HG03469 (cell line): ENCODE measurements around the gene NRP1.

ENCODE experiments used
- ATAC-seq: cut with Tn5 transposase; IDR thresholded peaks from one replicate; pipeline ENCODE4 v1.9.1; 2021; ENCODE audit warnings: mild to moderate bottlenecking, moderate library complexity, moderate number of reproducible peaks; ENCODE audit not compliant: unreplicated experiment

Gene NRP1

GRCh38 chr10:33350041-33350440 lies 15.6 kb upstream of the NRP1 start:
- ATAC-seq: no peak

- no peak for ATAC-seq
Measured at GRCh38 chr10:33349268-33349667, 14.8 kb upstream of the NRP1 start.

- no peak for ATAC-seq
Measured at GRCh38 chr10:33347211-33347610, 12.7 kb upstream of the NRP1 start.

DNA sequence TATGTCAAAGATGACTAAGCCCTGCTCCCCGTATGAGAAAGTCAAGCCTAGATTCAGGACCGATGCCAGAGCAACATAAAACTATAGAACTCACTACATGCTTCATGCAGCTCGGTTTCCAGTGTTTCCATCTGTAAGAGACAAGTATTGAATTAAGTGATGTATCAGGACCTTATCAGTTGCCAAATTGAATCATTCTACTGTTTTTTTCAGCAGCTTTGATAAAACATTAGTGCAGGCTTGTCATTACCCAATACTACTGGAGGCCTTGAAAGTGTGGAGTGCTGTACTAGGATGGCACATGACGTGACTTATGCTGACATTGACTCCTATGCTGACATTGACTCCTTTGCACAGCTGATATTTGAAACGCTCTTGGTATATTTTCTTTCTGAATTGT lies 10.8 kb upstream of the NRP1 start:
- ATAC-seq: no peak

DNA sequence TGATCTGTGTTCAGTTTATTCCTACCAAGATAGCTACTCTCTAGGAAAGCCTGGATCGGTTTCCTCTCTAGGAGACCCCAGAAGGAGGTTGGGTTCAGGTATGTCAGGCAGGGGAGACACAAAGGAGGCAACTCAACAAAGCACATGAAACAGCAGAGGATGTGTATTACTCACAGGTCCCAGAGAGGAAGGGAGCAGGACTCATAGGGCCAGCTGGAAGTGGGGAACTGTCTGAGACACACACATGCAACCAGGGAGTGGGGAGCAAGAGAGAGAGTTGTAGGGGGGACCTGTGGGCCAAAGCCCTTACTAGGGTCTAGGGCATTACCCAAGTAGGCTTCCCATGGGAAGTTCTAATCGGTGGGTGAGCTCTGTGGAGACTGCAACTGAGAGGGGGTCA lies 10.2 kb upstream of the NRP1 start:
- ATAC-seq: no peak

DNA sequence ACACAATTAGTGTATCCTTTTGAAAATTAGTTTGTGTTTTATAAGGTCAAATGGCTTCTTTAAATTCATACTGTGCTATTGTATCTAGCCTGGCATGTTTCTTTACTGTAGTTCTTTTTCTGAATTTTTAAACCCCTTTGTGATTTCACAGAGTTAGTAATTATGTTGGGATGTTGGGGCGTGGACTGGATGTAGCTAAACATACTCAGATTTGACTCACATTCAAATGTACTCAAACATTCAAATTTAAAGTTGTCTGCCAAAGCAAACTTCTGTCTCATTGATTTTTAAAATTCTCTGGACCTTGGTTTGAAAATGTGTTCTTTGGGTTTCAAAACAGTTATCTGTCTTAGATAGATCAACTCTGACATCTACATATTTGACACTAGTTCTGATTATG lies 7.2 kb upstream of the NRP1 start:
- no peak for ATAC-seq

DNA sequence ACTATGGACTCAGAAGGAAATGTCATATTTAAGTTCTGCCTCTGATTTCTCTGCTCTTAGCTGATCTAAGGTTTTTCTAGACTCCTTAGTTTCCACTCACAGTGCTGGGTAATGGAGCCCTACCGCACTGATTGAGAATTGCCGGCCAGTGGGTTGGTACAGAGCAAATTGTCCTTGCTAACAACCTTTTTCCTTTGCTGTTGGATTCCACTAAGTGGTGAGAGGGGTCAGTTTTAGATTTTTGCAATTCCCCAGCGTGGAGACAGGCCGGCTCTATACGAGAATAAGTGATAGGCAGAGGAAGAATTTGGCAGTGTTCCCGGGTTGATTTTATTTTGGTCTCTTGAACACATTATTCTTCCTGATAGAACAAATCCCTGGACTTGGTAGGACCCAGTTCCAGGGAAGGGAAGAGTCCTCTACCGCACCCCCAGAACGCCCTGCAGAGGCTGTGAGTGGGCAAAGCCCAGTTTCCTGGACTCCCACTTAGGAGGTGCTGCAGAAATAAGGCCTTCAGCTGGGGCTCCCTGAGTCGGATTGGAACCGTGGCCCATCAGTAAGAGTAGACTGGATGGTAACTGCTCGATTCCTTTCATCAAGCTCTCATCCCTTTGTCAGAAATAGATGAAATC lies 3.0 kb upstream of the NRP1 start:
- ATAC-seq: no peak

GRCh38 chr10:33336582-33337325 lies 2.3 kb upstream of the NRP1 start:
- ATAC-seq: no peak

GRCh38 chr10:33335801-33336581 lies 1.5 kb upstream of the NRP1 start:
- no peak for ATAC-seq

DNA sequence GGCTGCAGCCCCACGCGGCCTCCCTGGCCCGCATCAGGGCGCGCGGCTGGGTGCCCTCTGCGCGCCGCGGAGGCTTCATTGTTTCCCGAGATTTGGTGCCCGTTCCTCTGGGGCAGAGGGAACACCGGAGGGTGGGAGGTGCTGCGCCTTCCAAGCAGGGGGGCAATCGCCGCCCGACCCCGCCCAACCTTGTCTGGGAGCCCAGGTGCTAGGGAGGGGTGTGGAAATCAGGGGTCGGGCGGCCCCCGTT lies 1.0 kb upstream of the NRP1 start:
- no peak for ATAC-seq

- ATAC-seq: no peak
Measured at GRCh38 chr10:33334805-33335550, 511 bp upstream of the NRP1 start.

- ATAC-seq: no peak
Measured at GRCh38 chr10:33333260-33334101, 986 bp downstream of the NRP1 start.

- no peak for ATAC-seq
Measured at GRCh38 chr10:33332183-33333065, 2.0 kb downstream of the NRP1 start.

- ATAC-seq: no peak
Measured at GRCh38 chr10:33331379-33331694, 3.1 kb downstream of the NRP1 start.

DNA sequence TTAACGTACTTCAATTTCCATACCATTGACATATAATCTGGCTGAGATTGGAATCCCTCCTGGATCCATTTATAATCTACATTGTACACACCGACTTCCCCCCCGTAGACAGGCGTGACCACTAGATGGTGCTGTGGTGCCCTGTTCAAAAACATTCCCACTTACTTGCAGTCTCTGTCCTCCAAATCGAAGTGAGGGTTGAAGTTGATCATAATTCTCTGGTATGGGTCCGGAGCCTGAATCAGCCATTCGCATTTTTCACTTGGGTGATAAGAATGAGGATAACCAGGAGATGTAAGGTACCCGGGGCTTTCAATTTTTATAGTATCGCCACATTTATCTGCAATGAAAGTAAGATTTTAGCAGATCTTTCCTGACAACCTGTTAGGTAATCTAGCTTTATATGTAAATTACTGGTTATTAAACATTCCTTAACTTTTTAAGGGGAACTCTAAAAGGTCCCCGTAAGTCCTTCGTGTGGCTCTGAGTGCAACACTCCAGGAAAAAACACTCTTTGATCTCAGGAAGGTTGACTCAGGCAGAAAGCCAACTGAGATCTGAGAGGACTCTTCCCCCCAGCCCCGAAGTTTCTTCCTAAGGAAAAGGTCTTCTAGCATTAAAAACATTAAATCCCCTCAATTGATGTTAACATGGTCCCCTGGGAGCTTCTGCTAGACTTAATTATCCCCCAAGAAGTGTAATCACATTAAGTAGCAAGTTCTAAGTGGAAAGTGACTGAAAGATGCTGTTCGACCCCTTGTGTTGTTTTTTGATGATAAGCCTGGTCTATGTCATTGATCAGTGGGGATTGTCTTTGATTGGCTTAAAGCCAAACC lies 3.7 kb downstream of the NRP1 start:
- peak; percentile 44 for ATAC-seq

DNA sequence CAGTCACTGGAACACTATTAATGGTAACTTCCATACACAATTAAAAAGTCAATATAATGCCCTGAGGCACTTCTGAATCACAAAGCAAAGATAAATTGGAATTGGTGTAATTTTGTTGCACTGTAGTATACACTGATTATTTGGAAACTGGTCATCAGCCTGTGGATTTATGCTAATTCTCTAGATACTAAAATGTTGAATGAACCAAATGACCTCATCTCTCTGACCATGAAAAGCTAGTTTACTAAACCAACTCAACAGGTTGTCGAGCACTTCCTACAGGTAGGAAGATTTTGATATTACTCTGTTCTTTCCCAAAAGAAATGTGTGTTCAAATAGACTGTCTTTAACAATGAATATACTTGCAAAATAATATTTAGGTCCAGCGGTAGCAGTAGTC lies 5.3 kb downstream of the NRP1 start:
- no peak for ATAC-seq

- no peak for ATAC-seq
Measured at GRCh38 chr10:33328253-33328652, 6.2 kb downstream of the NRP1 start.

- no peak for ATAC-seq
Measured at GRCh38 chr10:33327751-33328150, 6.7 kb downstream of the NRP1 start.

DNA sequence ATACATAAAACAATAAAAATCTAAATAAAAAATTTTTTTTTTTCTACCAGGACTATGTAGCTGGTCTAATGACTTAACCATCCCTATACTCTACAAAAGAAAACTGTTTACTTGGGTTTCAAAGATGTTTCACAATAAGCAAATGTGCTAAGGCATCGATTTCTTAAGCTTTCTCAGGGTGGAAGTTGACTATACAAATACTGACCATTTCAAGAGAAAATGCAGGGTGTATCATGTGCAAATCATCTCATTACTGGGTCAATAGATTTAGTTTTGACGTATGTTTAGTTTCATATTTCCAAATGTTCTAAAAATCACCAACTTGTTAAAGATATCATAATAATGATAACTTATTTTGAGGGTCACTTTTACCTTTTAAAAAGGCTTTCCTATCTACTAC lies 7.5 kb downstream of the NRP1 start:
- no peak for ATAC-seq
